Measurements from ENCODE around the gene FHIT. TPM values are rescaled to one million over a fixed set of nuclear protein-coding genes. Genes with fewer than 3 reads are reported as not detected.

The FHIT gene
- total RNA-seq, 1 experiment from 2014 or later: 20.1 TPM

GRCh38 chr3:60086811-60087210 is 1164.4 kb downstream of the FHIT start:
- POLR2A ChIA-PET: interaction anchor here (0.6 kb wide), 1 partner anchor 336 kb away, joined by 4 read pairs; no protein-coding TSS in a partner anchor
- H3K27ac Mint-ChIP-seq (ENCODE audit: low read depth, unreplicated experiment): no peak overlapping the region

GRCh38 chr3:60085649-60086048 is 1165.6 kb downstream of the FHIT start:
- ChIA-PET CTCF (no interaction called here), POLR2A (no interaction called here)
- intact Hi-C loops (cut with micrococcal nuclease): no loop called here
- Mint-ChIP-seq H3K9me3 (ENCODE audit: unreplicated experiment) (no peaks in the 10 kb centered on the region), H3K4me3 (ENCODE audit: unreplicated experiment) (no peak overlapping the region), H3K27me3 (ENCODE audit: insufficient read depth, unreplicated experiment) (no peaks in the 10 kb centered on the region), H3K4me1 (ENCODE audit: insufficient read depth, unreplicated experiment) (peaks cover 14% of the 10 kb centered on the region), H3K36me3 (ENCODE audit: insufficient read depth, unreplicated experiment) (no peaks in the 10 kb centered on the region), H3K27ac (ENCODE audit: low read depth, unreplicated experiment) (no peak overlapping the region)
- no peak for TF ChIP-seq CTCF (IDR thresholded peaks at IDR 0.05; ENCODE audit: unreplicated experiment)
- BruUV-seq (replicated peaks): no TSS peak
- no peak for DNase-seq (ENCODE audit: unreplicated experiment)

More at GRCh38 chr3:60086811-60087210, 1164.4 kb downstream of the FHIT start:
- intact Hi-C loops (cut with micrococcal nuclease): no loop called here
- no peak overlapping the region for H3K4me3 Mint-ChIP-seq (ENCODE audit: unreplicated experiment)
- CTCF ChIA-PET: no interaction called here
- no peaks in the 10 kb centered on the region for H3K9me3 Mint-ChIP-seq (ENCODE audit: unreplicated experiment)
- no peaks in the 10 kb centered on the region for H3K27me3 Mint-ChIP-seq (ENCODE audit: insufficient read depth, unreplicated experiment)
- no TSS peak for BruUV-seq (replicated peaks)
- DNase-seq (ENCODE audit: unreplicated experiment): peak; percentile 77
- H3K4me1 Mint-ChIP-seq (ENCODE audit: insufficient read depth, unreplicated experiment): peaks cover 9% of the 10 kb centered on the region
- H3K36me3 Mint-ChIP-seq (ENCODE audit: insufficient read depth, unreplicated experiment): no peaks in the 10 kb centered on the region
- no peak for TF ChIP-seq CTCF (IDR thresholded peaks at IDR 0.05; ENCODE audit: unreplicated experiment)

- H3K27me3 Mint-ChIP-seq (ENCODE audit: insufficient read depth, unreplicated experiment): no peaks in the 10 kb centered on the region
- BruUV-seq (replicated peaks): no TSS peak
- no peaks in the 10 kb centered on the region for H3K9me3 Mint-ChIP-seq (ENCODE audit: unreplicated experiment)
- intact Hi-C loops (cut with micrococcal nuclease): no loop called here
- H3K36me3 Mint-ChIP-seq (ENCODE audit: insufficient read depth, unreplicated experiment): no peaks in the 10 kb centered on the region
- no peak overlapping the region for H3K4me3 Mint-ChIP-seq (ENCODE audit: unreplicated experiment)
- POLR2A ChIA-PET: no interaction called here
- TF ChIP-seq CTCF (IDR thresholded peaks at IDR 0.05; ENCODE audit: unreplicated experiment): no peak
- CTCF ChIA-PET: interaction anchor here (0.7 kb wide), 1 partner anchor 517 kb away, joined by 3 read pairs; no protein-coding TSS in a partner anchor
- H3K4me1 Mint-ChIP-seq (ENCODE audit: insufficient read depth, unreplicated experiment): peaks cover 11% of the 10 kb centered on the region
- no peak for DNase-seq (ENCODE audit: unreplicated experiment)
- no peak overlapping the region for H3K27ac Mint-ChIP-seq (ENCODE audit: low read depth, unreplicated experiment)
These were observed 1169.7 kb downstream of the FHIT start for GRCh38 chr3:60081381-60082095.

GRCh38 chr3:60080648-60081047 is 1170.6 kb downstream of the FHIT start:
- no peak for DNase-seq (ENCODE audit: unreplicated experiment)
- CTCF ChIA-PET: no interaction called here
- TF ChIP-seq CTCF (IDR thresholded peaks at IDR 0.05; ENCODE audit: unreplicated experiment): no peak
- POLR2A ChIA-PET: no interaction called here
- Mint-ChIP-seq H3K27me3 (ENCODE audit: insufficient read depth, unreplicated experiment) (no peaks in the 10 kb centered on the region), H3K9me3 (ENCODE audit: unreplicated experiment) (no peaks in the 10 kb centered on the region), H3K36me3 (ENCODE audit: insufficient read depth, unreplicated experiment) (no peaks in the 10 kb centered on the region), H3K4me3 (ENCODE audit: unreplicated experiment) (no peak overlapping the region), H3K27ac (ENCODE audit: low read depth, unreplicated experiment) (no peak overlapping the region), H3K4me1 (ENCODE audit: insufficient read depth, unreplicated experiment) (peaks cover 7% of the 10 kb centered on the region)
- intact Hi-C loops (cut with micrococcal nuclease): no loop called here
- no TSS peak for BruUV-seq (replicated peaks)

Data from MCF 10A (cell line).